GM12878 (cell line): ENCODE results near the gene NKD1. TPM values are rescaled to one million over a fixed set of nuclear protein-coding genes. Genes with fewer than 3 reads are reported as not detected.

Experiments used
- ATAC-seq: fragments of 200-7000 bp; cut with Tn5 transposase; 3 replicates; pipeline ENCODE4 v1.9.1; 2020; ENCODE audit warnings: mild to moderate bottlenecking, moderate library complexity
- BruUV-seq: library from RNA; stranded (reverse); fragments of 400-500 nt; replicated peaks from 2 replicates; lab custom pipeline; 2021; lab: Mats Ljungman, UMichigan
- CTCF ChIA-PET: fragments of 300-600 bp; sonication (Branson Sonifier 250); formaldehyde crosslinking; extraction: SDS; loops from one replicate; lab custom pipeline; 2021; ENCODE audit warnings: inconsistent platforms; lab: Yijun Ruan, JAX
- POLR2A ChIA-PET: fragments of 350-600 bp; formaldehyde crosslinking; extraction: SDS; loops from one replicate; lab custom pipeline; 2021; ENCODE audit warnings: inconsistent platforms; lab: Charles Lee
- RAD21 ChIA-PET: fragments of 300-600 bp; sonication (Branson Sonifier 250); formaldehyde crosslinking; loops from one replicate; lab custom pipeline; 2023; ENCODE audit warnings: antibody characterized with exemption; ENCODE audit not compliant: unreplicated experiment; lab: Charles Lee
- SMC1A ChIA-PET: fragments of 300-600 bp; sonication (Branson Sonifier 250); formaldehyde crosslinking; loops from one replicate; lab custom pipeline; 2023; ENCODE audit not compliant: unreplicated experiment, uncharacterized antibody; lab: Charles Lee
- DNase-seq: peaks from one replicate; pipeline ENCODE4 v3.0.0-alpha.2; 2011; ENCODE audit warnings: low read depth, low spot score
- FAIRE-seq: peaks from 3 replicates; lab custom pipeline; 2011; peaks lifted over from hg19 to GRCh38; lab: Jason Lieb, UNC
- H2AFZ ChIP-seq: 2 replicates; pipeline ENCODE4 v1.6.0; 2011; ENCODE audit warnings: low read depth, low read length, control low read depth; ENCODE audit not compliant: control insufficient read depth
- H3K27ac ChIP-seq: 2 replicates; pipeline ENCODE4 v1.5.1; 2011; ENCODE audit warnings: control low read depth; ENCODE audit not compliant: control insufficient read depth, insufficient read depth
- H3K27me3 ChIP-seq, 2 experiments: replicated peaks in 1 of 2; 2 replicates each; pipeline versions ENCODE4 v1.6.0 to v1.6.1; 2011; ENCODE audit warnings: low read length in 1 of 2; ENCODE audit not compliant: control insufficient read depth in 2 of 2, insufficient read depth in 2 of 2
- H3K36me3 ChIP-seq, 2 experiments: 2 replicates each; pipeline ENCODE4 v1.5.1; 2011; ENCODE audit warnings: low read length in 1 of 2; ENCODE audit not compliant: control insufficient read depth in 2 of 2, insufficient read depth in 2 of 2
- H3K4me1 ChIP-seq: 2 replicates; pipeline ENCODE4 v1.6.1; 2011; ENCODE audit warnings: mild to moderate bottlenecking, low read length, moderate library complexity, mixed read lengths; ENCODE audit not compliant: control insufficient read depth, insufficient read depth
- H3K4me2 ChIP-seq: 2 replicates; pipeline ENCODE4 v1.6.0; 2011; ENCODE audit warnings: control low read depth; ENCODE audit not compliant: control insufficient read depth, insufficient read depth
- H3K4me3 ChIP-seq: fragments of 200-600 bp; sonication (generic); 2 replicates; pipeline ENCODE4 v1.5.1; 2016
- H3K79me2 ChIP-seq: 2 replicates; pipeline ENCODE4 v1.6.0; 2011; ENCODE audit warnings: low read length; ENCODE audit not compliant: control insufficient read depth, insufficient read depth
- H3K9ac ChIP-seq: 2 replicates; pipeline ENCODE4 v1.8.0; 2011; ENCODE audit warnings: low read length, control low read depth, mixed read lengths; ENCODE audit not compliant: control insufficient read depth, insufficient read depth
- H3K9me3 ChIP-seq: replicated peaks from 3 replicates; pipeline ENCODE4 v1.5.1; 2011; ENCODE audit warnings: mild to moderate bottlenecking, low read length; ENCODE audit not compliant: control insufficient read depth, insufficient read depth
- H4K20me1 ChIP-seq: 2 replicates; pipeline ENCODE4 v1.6.0; 2011; ENCODE audit not compliant: control insufficient read depth, insufficient read depth
- ETV6 ChIP-seq, 2 experiments: fragments of 450-650 bp in 1 of 2; IDR thresholded peaks in 1 of 2; conservative IDR thresholded peaks in 1 of 2; 2 replicates each; pipeline ENCODE4 v1.6.1; 2014; ENCODE audit warnings: antibody characterized with exemption in 1 of 2, borderline replicate concordance in 1 of 2, low read depth in 1 of 2, mild to moderate bottlenecking in 1 of 2, moderate library complexity in 1 of 2
- HCFC1 ChIP-seq: fragments of 150-350 bp; IDR thresholded peaks from 2 replicates; pipeline ENCODE4 v1.6.1; 2014; ENCODE audit warnings: low read length
- IKZF2 ChIP-seq, 2 experiments: fragments of 450-650 bp; IDR thresholded peaks; 2 replicates each; pipeline ENCODE4 v1.6.1; 2017; ENCODE audit warnings: mild to moderate bottlenecking in 2 of 2, moderate library complexity in 2 of 2
- KAT2A ChIP-seq: conservative IDR thresholded peaks from 2 replicates; pipeline ENCODE4 v1.6.1; 2011; ENCODE audit warnings: low read depth, low read length; ENCODE audit not compliant: control insufficient read depth
- NFXL1 ChIP-seq: fragments of 450-650 bp; IDR thresholded peaks from 2 replicates; pipeline ENCODE4 v1.6.1; 2017; ENCODE audit warnings: antibody characterized with exemption, mild to moderate bottlenecking, borderline replicate concordance
- NR2C2 ChIP-seq: IDR thresholded peaks from 2 replicates; pipeline ENCODE4 v1.6.1; 2011; ENCODE audit warnings: borderline replicate concordance, low read depth; ENCODE audit not compliant: control insufficient read depth, insufficient read length
- NR2F1 ChIP-seq: fragments of 450-650 bp; conservative IDR thresholded peaks from 2 replicates; pipeline ENCODE4 v1.6.1; 2017; ENCODE audit warnings: mild to moderate bottlenecking
- POLR2AphosphoS5 ChIP-seq: IDR thresholded peaks from 2 replicates; pipeline ENCODE4 v1.6.1; 2011; ENCODE audit warnings: mild to moderate bottlenecking, low read length, inconsistent platforms
- RCOR1 ChIP-seq: conservative IDR thresholded peaks from 2 replicates; pipeline ENCODE4 v1.6.1; 2012; ENCODE audit warnings: low read depth, low read length, improper control_type of control experiment
- SIX5 ChIP-seq: IDR thresholded peaks from 2 replicates; pipeline ENCODE4 v1.6.1; 2011; ENCODE audit warnings: mild to moderate bottlenecking, low read depth, low read length, moderate library complexity; ENCODE audit not compliant: severe bottlenecking
- SMC3 ChIP-seq: IDR thresholded peaks from 2 replicates; pipeline ENCODE4 v1.6.1; 2011; ENCODE audit warnings: low read length, improper control_type of control experiment, borderline replicate concordance
- YBX1 ChIP-seq: fragments of 450-650 bp; IDR thresholded peaks from 2 replicates; pipeline ENCODE4 v1.6.1; 2016; ENCODE audit warnings: antibody characterized with exemption
- ZNF622 ChIP-seq: fragments of 450-650 bp; IDR thresholded peaks from 2 replicates; pipeline ENCODE4 v1.6.1; 2017; ENCODE audit warnings: mild to moderate bottlenecking, inconsistent platforms
- WGBS: methylation state at CpG from one replicate; pipeline ENCODE4 v1.1.6; 2016; ENCODE audit warnings: low lambda C conversion rate; ENCODE audit not compliant: insufficient replicate concordance, insufficient coverage; ENCODE audit errors: missing lambda C conversion rate; 5-methylcytosine and 5-hydroxymethylcytosine counted together
- in situ Hi-C: fragments of 300-500 bp; cut with MboI; formaldehyde crosslinking; loops from 9 replicates; pipeline ENCODE4 v1.14.3; 2018; ENCODE audit warnings: mixed read lengths
- intact Hi-C: fragments of 100-400 bp; cut with micrococcal nuclease; formaldehyde crosslinking; loops from one replicate; pipeline ENCODE4 v1.14.2; 2022; ENCODE audit not compliant: unreplicated experiment
- polyA plus RNA-seq, 11 experiments: library from polyadenylated mRNA; depleted of rRNA in 4 of 11; unstranded in 6 of 11; stranded (reverse) in 5 of 11; fragments of >200 nt; fragmentation: Nextera tagmentation in 4 of 11; fragmentation: Illumina TruSeq in 1 of 11; extraction: Ambion mirVana in 4 of 11; extraction: Trizol in 1 of 11; gene quantifications; 1 replicate in 1 of 11; 2 replicates in 10 of 11; pipeline versions ENCODE4 v1.2.1 to v1.2.3, GENCODE V29; 2011 to 2016; ENCODE audit warnings: inconsistent platforms in 2 of 11, missing spikeins in 2 of 11, low read depth in 1 of 11
- total RNA-seq, 4 experiments: library from RNA; depleted of rRNA in 3 of 4; stranded (reverse); fragments of >200 nt in 3 of 4; fragmentation: Illumina TruSeq in 1 of 4; extraction: Trizol in 1 of 4; gene quantifications; 2 replicates each; pipeline versions ENCODE4 v1.2.1 to v1.2.3, GENCODE V29; 2013 to 2021
- TF ChIP-seq, protein P1 (sequence below): IDR thresholded peaks from 2 replicates; pipeline ENCODE4 v1.6.1; 2012; ENCODE audit warnings: improper control_type of control experiment, low read depth, low read length; ENCODE audit not compliant: insufficient replicate concordance

The NKD1 gene
- total and polyA plus RNA-seq, 10 of the 15 experiments (the other 5 are each of a cell fraction or from before 2014, with no cell fraction given) = under 0.01 to 0.49 (median 0.04) TPM; not detected in 2

DNA sequence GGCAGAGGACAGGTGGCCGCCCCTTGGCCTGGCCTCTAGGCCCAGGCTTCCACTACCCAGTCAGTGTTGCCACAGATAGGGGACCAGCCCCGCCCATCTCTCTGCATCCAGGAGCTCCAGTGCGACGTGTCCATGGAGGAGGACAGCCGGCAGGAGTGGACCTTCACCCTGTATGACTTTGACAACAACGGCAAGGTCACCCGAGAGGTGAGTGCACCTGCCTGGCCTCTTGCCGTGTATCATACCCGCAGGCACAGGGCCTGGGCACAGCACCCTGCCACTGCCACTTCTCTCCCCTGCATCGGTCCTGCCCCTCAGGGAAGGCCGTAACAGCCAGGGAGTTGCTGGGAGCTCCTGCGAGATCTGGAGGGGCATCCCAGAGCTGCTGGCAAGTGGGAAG lies 77.2 kb downstream of the NKD1 start:
- TF ChIP-seq ETV6 (conservative IDR thresholded peaks at IDR 0.05 in 1 of 2, IDR thresholded peaks at IDR 0.05 in 1 of 2; ENCODE audit: borderline replicate concordance in 1 of 2, low read depth in 1 of 2) (no peak), HCFC1 (no peak), POLR2AphosphoS5 (no peak), ZNF622 (no peak), KAT2A (no peak), SIX5 (no peak), NR2C2 (no peak), NFXL1 (no peak), NR2F1 (no peak), RCOR1 (no peak), YBX1 (no peak), SMC3 (no peak), IKZF2 (IDR thresholded peaks at IDR 0.05) (no peak)
- TF ChIP-seq, protein P1, sequence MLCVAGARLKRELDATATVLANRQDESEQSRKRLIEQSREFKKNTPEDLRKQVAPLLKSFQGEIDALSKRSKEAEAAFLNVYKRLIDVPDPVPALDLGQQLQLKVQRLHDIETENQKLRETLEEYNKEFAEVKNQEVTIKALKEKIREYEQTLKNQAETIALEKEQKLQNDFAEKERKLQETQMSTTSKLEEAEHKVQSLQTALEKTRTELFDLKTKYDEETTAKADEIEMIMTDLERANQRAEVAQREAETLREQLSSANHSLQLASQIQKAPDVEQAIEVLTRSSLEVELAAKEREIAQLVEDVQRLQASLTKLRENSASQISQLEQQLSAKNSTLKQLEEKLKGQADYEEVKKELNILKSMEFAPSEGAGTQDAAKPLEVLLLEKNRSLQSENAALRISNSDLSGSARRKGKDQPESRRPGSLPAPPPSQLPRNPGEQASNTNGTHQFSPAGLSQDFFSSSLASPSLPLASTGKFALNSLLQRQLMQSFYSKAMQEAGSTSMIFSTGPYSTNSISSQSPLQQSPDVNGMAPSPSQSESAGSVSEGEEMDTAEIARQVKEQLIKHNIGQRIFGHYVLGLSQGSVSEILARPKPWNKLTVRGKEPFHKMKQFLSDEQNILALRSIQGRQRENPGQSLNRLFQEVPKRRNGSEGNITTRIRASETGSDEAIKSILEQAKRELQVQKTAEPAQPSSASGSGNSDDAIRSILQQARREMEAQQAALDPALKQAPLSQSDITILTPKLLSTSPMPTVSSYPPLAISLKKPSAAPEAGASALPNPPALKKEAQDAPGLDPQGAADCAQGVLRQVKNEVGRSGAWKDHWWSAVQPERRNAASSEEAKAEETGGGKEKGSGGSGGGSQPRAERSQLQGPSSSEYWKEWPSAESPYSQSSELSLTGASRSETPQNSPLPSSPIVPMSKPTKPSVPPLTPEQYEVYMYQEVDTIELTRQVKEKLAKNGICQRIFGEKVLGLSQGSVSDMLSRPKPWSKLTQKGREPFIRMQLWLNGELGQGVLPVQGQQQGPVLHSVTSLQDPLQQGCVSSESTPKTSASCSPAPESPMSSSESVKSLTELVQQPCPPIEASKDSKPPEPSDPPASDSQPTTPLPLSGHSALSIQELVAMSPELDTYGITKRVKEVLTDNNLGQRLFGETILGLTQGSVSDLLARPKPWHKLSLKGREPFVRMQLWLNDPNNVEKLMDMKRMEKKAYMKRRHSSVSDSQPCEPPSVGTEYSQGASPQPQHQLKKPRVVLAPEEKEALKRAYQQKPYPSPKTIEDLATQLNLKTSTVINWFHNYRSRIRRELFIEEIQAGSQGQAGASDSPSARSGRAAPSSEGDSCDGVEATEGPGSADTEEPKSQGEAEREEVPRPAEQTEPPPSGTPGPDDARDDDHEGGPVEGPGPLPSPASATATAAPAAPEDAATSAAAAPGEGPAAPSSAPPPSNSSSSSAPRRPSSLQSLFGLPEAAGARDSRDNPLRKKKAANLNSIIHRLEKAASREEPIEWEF = no peak
- CTCF ChIA-PET = interaction anchor here (1.2 to 2.8 kb wide), 2 partner anchors 11 to 40 kb away, joined by 3 to 9 read pairs; no protein-coding TSS in a partner anchor
- ATAC-seq (no peak), FAIRE-seq (no peak), DNase-seq (no peak)
- no TSS peak for BruUV-seq
- Histone ChIP-seq H3K4me3 (no peak overlapping the region), H3K79me2 (no peaks in the 10 kb centered on the region), H3K27me3 (no peaks in the 10 kb centered on the region), H3K9me3 (no peaks in the 10 kb centered on the region), H3K4me1 (peaks cover 4% of the 10 kb centered on the region), H4K20me1 (no peaks in the 10 kb centered on the region), H3K27ac (no peak overlapping the region), H3K4me2 (no peak overlapping the region), H2AFZ (no peak overlapping the region), H3K9ac (no peak overlapping the region), H3K36me3 (no peaks in the 10 kb centered on the region)
- POLR2A ChIA-PET = no interaction called here
- SMC1A ChIA-PET = interaction anchor here (0.8 kb wide), 1 partner anchor 15 kb away, joined by 3 read pairs; no protein-coding TSS in a partner anchor
- whole genome bisulfite sequencing = 70% methylated on average over 12 of the region's 12 CpGs
- in situ Hi-C loops = no loop called here
- intact Hi-C loops = no loop called here
- RAD21 ChIA-PET = interaction anchor here (1.5 kb wide), 1 partner anchor 121 kb away, joined by 4 read pairs; no protein-coding TSS in a partner anchor
